Airway epithelial cell (primary cell): ENCODE measurements around the gene ARMH3. TPM values are rescaled to one million over a fixed set of nuclear protein-coding genes. Genes with fewer than 3 reads are reported as not detected.

ENCODE experiments used
- total RNA-seq: library from RNA; depleted of rRNA; stranded (reverse); fragments of >200 nt; gene quantifications from 2 replicates; pipeline ENCODE4 v1.2.3, GENCODE V29; 2015

The ARMH3 gene, protein sequence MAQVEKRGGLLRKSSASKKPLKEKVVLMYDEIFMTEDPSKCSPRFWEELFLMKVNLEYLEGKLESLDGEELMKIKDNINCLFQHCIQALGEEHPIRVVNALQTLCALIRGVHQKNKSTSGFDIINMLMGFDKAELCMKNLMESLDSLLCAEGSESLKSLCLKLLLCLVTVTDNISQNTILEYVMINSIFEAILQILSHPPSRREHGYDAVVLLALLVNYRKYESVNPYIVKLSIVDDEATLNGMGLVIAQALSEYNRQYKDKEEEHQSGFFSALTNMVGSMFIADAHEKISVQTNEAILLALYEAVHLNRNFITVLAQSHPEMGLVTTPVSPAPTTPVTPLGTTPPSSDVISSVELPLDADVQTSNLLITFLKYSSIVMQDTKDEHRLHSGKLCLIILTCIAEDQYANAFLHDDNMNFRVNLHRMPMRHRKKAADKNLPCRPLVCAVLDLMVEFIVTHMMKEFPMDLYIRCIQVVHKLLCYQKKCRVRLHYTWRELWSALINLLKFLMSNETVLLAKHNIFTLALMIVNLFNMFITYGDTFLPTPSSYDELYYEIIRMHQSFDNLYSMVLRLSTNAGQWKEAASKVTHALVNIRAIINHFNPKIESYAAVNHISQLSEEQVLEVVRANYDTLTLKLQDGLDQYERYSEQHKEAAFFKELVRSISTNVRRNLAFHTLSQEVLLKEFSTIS
- 9.1 and 12.7 TPM in 2 replicates for total RNA-seq

DNA sequence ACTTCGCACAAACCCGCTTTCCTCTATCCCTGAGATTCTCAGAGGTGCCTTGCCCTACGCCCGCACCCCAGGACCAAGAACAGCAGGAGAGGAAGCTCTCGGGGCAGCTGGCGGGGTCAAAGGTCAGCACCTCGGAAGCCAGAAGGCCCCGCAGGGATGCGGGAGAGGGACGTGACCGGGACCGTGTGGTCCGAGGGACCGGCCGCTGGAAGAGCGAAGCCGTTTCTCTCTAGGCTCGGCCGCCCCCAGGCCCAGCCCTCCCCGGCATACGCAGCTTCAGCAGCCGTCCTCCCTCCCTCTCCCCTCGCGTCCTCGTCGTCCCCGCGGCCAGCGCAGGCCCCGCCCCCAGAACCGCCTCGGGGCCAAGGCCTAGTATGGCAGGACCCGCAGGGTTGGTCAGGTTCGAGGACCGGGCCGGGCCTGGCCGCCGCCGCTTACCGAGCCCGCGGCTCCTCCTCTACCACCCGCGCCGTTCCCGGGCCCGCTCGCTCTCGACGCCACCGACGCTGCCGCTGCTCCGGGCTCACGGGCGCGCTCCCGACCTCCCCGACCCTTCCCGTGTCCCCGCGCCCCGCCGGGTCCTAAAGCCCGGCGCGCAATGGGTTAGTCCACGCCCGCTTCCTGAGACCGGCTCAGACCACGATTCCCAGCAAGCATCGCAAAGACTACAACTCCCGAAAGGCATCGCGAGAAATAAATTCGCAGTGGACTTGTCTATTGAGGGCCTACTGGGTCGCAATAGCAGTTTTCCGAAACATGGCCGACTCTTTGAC is at the start of gene ARMH3:
TSS of gene ARMH3 (minus strand) at position 527 of the 773 bp plus-strand sequence. CDS start 16,059 bp downstream, outside the sequence.

GRCh38 chr10:102064868-102065560 is 9.0 kb upstream of the ARMH3 start, which contains the start of gene HPS6:
TSS of gene HPS6 (plus strand) at chr10:102065349. CDS start at chr10:102065475, 126 bp downstream.

DNA sequence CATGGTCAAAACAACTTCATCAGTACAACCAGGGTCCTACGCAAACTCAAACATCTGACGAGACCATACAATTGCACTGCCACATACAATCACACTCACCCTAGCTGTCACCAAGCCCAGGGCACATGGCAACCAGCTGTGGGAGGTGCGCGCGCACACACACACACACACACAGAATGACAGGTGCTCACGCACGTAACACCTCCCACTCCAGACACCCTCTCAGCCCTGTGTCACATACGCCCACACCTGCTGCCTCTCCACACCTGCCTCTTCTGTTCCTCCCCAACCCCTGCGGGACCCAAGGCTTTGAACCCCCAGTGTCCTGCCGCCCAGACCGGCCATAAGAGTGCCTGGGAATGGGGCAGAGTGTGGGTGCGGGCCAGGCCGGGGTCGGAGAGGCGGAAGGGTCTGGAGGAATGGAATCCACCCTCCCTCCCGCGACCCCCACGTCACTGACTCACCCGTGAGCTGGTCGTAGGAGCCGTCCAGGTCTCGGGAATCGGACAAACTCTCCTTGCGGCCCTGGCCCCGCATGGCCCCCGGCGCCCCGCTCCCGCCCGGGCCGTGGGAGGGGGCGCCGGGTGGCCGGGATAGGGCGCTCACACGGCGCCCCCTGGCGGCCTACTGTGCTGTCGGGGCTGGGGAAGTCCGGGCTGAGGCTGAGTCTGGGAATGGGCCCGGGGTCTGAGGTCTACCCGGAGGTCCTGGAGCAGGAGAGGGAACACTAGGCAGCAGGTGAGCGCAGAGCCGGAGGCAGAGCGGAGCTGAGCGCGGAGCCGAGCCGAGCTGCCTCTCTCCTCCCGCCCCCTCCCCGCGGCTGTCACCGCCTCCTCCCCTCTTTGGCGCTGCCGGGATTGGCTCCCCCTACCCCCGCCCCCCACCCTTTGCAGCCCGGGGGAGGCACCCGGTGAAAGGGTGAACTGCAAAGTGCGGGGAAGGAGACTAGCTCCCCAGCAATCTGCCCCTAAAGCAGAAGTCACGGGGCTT is 212.6 kb downstream of the ARMH3 start, which contains the start of gene KCNIP2:
TSS of gene KCNIP2 (minus strand) at position 769 of the 990 bp plus-strand sequence. CDS start at position 537, 232 bp downstream.

DNA sequence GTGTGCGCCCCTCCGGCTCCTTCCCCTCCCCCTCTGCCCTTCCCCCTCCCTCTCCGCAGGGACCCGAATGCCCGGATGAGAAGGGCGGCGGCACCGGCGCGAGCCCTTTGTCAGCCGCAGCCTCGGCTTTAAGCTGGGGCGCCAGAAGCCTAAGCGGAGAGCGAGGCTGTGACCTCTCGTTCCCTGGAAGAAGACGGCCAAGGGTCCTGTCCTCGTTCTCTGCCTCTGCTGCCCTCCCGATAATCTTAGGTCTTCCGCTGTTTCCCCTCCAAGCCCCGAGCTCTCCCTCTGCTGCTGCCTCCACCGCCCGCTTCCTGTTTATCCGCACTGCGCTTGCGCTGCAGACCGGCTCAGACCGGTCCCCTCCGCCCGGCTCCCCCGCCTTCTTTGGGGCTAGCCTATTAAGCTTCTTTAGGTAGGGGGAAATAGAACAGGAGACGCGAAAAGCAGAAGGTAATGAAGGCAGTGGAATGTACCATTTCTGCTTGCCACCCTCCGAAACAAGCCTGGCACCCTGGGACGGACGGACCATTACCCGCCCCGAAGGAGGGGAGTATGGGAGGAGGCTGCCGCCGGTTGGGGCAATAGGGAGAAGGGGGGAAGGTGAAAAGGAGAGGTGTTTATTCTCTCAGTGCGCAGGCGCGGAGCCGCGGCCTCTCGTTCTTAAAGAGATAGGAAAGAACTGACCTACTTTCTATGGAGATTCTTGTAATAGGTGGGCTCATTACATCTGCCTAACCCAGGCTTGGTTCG is 237.7 kb downstream of the ARMH3 start, which contains the start of gene OGA:
TSS of gene OGA (minus strand) at position 326 of the 753 bp plus-strand sequence. CDS start 422 bp downstream, outside the sequence.

Other genes with a start within 250 kb of the ARMH3 start
- 55.8 and 57.7 TPM in 2 replicates for gene OGA, start 237.7 kb downstream of the ARMH3 start, total RNA-seq
- 0.42 TPM in 1 of 2 replicates, not detected in the other for gene KCNIP2, start 212.4 kb downstream of the ARMH3 start, total RNA-seq
- 49.8 and 52.5 TPM in 2 replicates for gene HPS6, start 9.2 kb upstream of the ARMH3 start, total RNA-seq
- 40.4 and 55.8 TPM in 2 replicates for gene LDB1, start 64.2 kb upstream of the ARMH3 start, total RNA-seq
- 20.6 and 29.5 TPM in 2 replicates for gene PPRC1, start 76.9 kb upstream of the ARMH3 start, total RNA-seq
- gene NOLC1, start 96.2 kb upstream of the ARMH3 start, total RNA-seq: 105 and 141 TPM in 2 replicates
- gene ELOVL3, start 170.1 kb upstream of the ARMH3 start, total RNA-seq: 0.56 TPM in 1 of 2 replicates, not detected in the other
- not detected in 2 replicates for gene PITX3, start 185.3 kb upstream of the ARMH3 start, total RNA-seq
- 31.0 and 45.8 TPM in 2 replicates for gene GBF1, start 189.4 kb upstream of the ARMH3 start, total RNA-seq